HepG2 (cell line): ENCODE results near the gene GRIK4. TPM values are rescaled to one million over a fixed set of nuclear protein-coding genes. Genes with fewer than 3 reads are reported as not detected.

Experiments
- ATAC-seq: fragments of 200-7000 bp; cut with Tn5 transposase; 3 replicates; pipeline ENCODE4 v1.9.1; 2020; ENCODE audit warnings: mild to moderate bottlenecking, moderate library complexity
- BruUV-seq: library from RNA; stranded (reverse); fragments of 400-500 nt; replicated peaks from 2 replicates; lab custom pipeline; 2021; lab: Mats Ljungman, UMichigan
- CTCF ChIA-PET: fragments of 300-600 bp; formaldehyde crosslinking; extraction: SDS; loops from one replicate; lab custom pipeline; 2021; ENCODE audit warnings: low total read pairs, inconsistent platforms, low intra/inter-chr PET ratio; lab: Yijun Ruan, JAX
- POLR2A ChIA-PET: fragments of 350-600 bp; sonication (Branson Sonifier 250); formaldehyde crosslinking; loops from one replicate; lab custom pipeline; 2020; ENCODE audit warnings: antibody characterized with exemption, inconsistent platforms; lab: Yijun Ruan, JAX
- DNase-seq: peaks from one replicate; pipeline ENCODE4 v3.0.0-alpha.2; 2015; ENCODE audit warnings: low spot score
- FAIRE-seq: peaks from 3 replicates; lab custom pipeline; 2011; peaks lifted over from hg19 to GRCh38; lab: Jason Lieb, UNC
- H2AFZ ChIP-seq: one replicate; pipeline ENCODE4 v1.6.1; 2011; ENCODE audit warnings: low read length, inconsistent platforms
- H3K27ac ChIP-seq: fragments of 300-600 bp; 3 replicates; pipeline ENCODE4 v1.8.0; 2011; ENCODE audit warnings: mixed run types, mild to moderate bottlenecking, mixed read lengths, low read length, inconsistent platforms; ENCODE audit not compliant: insufficient read depth; ENCODE audit errors: extremely low read length
- H3K27me3 ChIP-seq, 2 experiments: fragments of 200-600 bp in 1 of 2; 2 replicates in 1 of 2; 3 replicates in 1 of 2; pipeline versions ENCODE4 v1.6.0 to v1.8.0; 2011; ENCODE audit warnings: low read length in 2 of 2, mild to moderate bottlenecking in 2 of 2, moderate library complexity in 2 of 2, inconsistent platforms in 1 of 2; ENCODE audit not compliant: insufficient read depth in 2 of 2, control insufficient read depth in 1 of 2
- H3K36me3 ChIP-seq, 2 experiments: fragments of 200-600 bp in 1 of 2; replicated peaks in 1 of 2; 2 replicates in 1 of 2; 3 replicates in 1 of 2; pipeline versions ENCODE4 v1.5.1 to v1.8.0; 2011; ENCODE audit warnings: low read length in 2 of 2, inconsistent platforms in 1 of 2; ENCODE audit not compliant: insufficient read depth in 2 of 2, control insufficient read depth in 1 of 2
- H3K4me1 ChIP-seq: 2 replicates; pipeline ENCODE4 v1.5.1; 2012; ENCODE audit warnings: low read length, inconsistent platforms; ENCODE audit not compliant: insufficient read depth
- H3K4me2 ChIP-seq: 2 replicates; pipeline ENCODE4 v1.6.0; 2011; ENCODE audit warnings: low read depth, low read length, inconsistent platforms
- H3K4me3 ChIP-seq, 3 experiments: fragments of 200-600 bp in 1 of 3; sonication (generic), shearing (Covaris generic) in 1 of 3; replicated peaks in 1 of 3; 2 replicates each; pipeline ENCODE4 v1.5.1; 2011 to 2016; ENCODE audit warnings: low read length in 3 of 3, inconsistent platforms in 2 of 3, low read depth in 2 of 3, mild to moderate bottlenecking in 2 of 3, control low read depth in 1 of 3, mixed read lengths in 1 of 3; ENCODE audit not compliant: insufficient read depth in 1 of 3
- H3K79me2 ChIP-seq: one replicate; pipeline ENCODE4 v1.6.1; 2011; ENCODE audit warnings: low read length, inconsistent platforms; ENCODE audit not compliant: insufficient read depth
- H3K9ac ChIP-seq: 2 replicates; pipeline ENCODE4 v1.6.0; 2011; ENCODE audit warnings: mild to moderate bottlenecking, low read depth, low read length, inconsistent platforms; ENCODE audit not compliant: insufficient read depth
- H3K9me3 ChIP-seq: 2 replicates; pipeline ENCODE4 v1.5.1; 2012; ENCODE audit warnings: mild to moderate bottlenecking, low read length
- H4K20me1 ChIP-seq: 2 replicates; pipeline ENCODE4 v1.6.0; 2011; ENCODE audit warnings: inconsistent platforms, mild to moderate bottlenecking, low read length, moderate library complexity; ENCODE audit not compliant: insufficient read depth
- CEBPG ChIP-seq: IDR thresholded peaks from 2 replicates; pipeline ENCODE4 v1.6.1; 2016
- GABPB1 ChIP-seq: IDR thresholded peaks from 2 replicates; pipeline ENCODE4 v1.6.1; 2016; ENCODE audit warnings: mild to moderate bottlenecking, missing genetic modification reagents, moderate library complexity, missing compliant biosample characterization
- GPBP1L1 ChIP-seq: sonication (generic); formaldehyde crosslinking; IDR thresholded peaks from 2 replicates; pipeline ENCODE4 v1.5.0; 2020; ENCODE audit warnings: mild to moderate bottlenecking, missing genetic modification reagents
- IKZF4 ChIP-seq: sonication (generic); formaldehyde crosslinking; IDR thresholded peaks from 2 replicates; pipeline ENCODE4 v1.5.1; 2020; ENCODE audit warnings: borderline replicate concordance, mild to moderate bottlenecking, low read depth, missing genetic modification reagents; ENCODE audit errors: not compliant biosample characterization
- MYNN ChIP-seq: sonication (generic); formaldehyde crosslinking; IDR thresholded peaks from 2 replicates; pipeline ENCODE4 v1.4.0; 2020; ENCODE audit warnings: mild to moderate bottlenecking, low read depth, missing genetic modification reagents
- NR2F2 ChIP-seq: IDR thresholded peaks from 2 replicates; pipeline ENCODE4 v1.6.1; 2012; ENCODE audit warnings: low read depth, inconsistent platforms, borderline replicate concordance
- THAP8 ChIP-seq: sonication (generic); formaldehyde crosslinking; IDR thresholded peaks from 2 replicates; pipeline ENCODE4 v1.5.1; 2020; ENCODE audit warnings: missing genetic modification reagents, mild to moderate bottlenecking, borderline replicate concordance
- ZNF354B ChIP-seq: sonication (generic); formaldehyde crosslinking; IDR thresholded peaks from 2 replicates; pipeline ENCODE4 v1.8.0; 2022; ENCODE audit warnings: mild to moderate bottlenecking, missing genetic modification reagents
- ZNF556 ChIP-seq: sonication (generic); formaldehyde crosslinking; IDR thresholded peaks from 2 replicates; pipeline ENCODE4 v1.4.0; 2020; ENCODE audit warnings: mild to moderate bottlenecking, missing genetic modification reagents, borderline replicate concordance
- WGBS: methylation state at CpG from one replicate; pipeline ENCODE4 v1.1.6; 2017; ENCODE audit warnings: low lambda C conversion rate; 5-methylcytosine and 5-hydroxymethylcytosine counted together
- in situ Hi-C: cut with HindIII; loops from 2 replicates; pipeline ENCODE4 v1.10.0; 2017; ENCODE audit warnings: low pct_unique_long_range_greater_than_20kb; ENCODE audit not compliant: extremely low pct_ligation_motif_present
- intact Hi-C: fragments of 100-400 bp; cut with micrococcal nuclease; formaldehyde crosslinking; loops from one replicate; pipeline ENCODE4 v1.10.0; 2022; ENCODE audit not compliant: unreplicated experiment
- polyA plus RNA-seq, 8 experiments: library from polyadenylated mRNA; depleted of rRNA in 3 of 8; stranded (reverse) in 7 of 8; unstranded in 1 of 8; fragments of >200 nt; fragmentation: Illumina TruSeq in 4 of 8; extraction: Trizol in 4 of 8; gene quantifications; 2 replicates each; pipeline versions ENCODE4 v1.2.1 to v1.2.3, GENCODE V29; 2011 to 2016; ENCODE audit warnings: low read depth in 4 of 8, missing spikeins in 1 of 8, mixed read lengths in 1 of 8; ENCODE audit not compliant: insufficient read depth in 1 of 8
- total RNA-seq, 5 experiments: library from RNA; depleted of rRNA; stranded (reverse); fragments of >200 nt; fragmentation: Illumina TruSeq; extraction: Trizol; gene quantifications; 2 replicates each; pipeline ENCODE4 v1.2.3, GENCODE V29; 2016; ENCODE audit warnings: low read depth in 1 of 5

Gene GRIK4
- total and polyA plus RNA-seq, 2 of the 13 experiments (the other 11 are each of a cell fraction or from before 2014, with no cell fraction given) = 0.04 to 0.07 TPM

GRCh38 chr11:120714438-120714837 is 202.9 kb downstream of the GRIK4 start:
- CTCF ChIA-PET = no interaction called here
- POLR2A ChIA-PET = no interaction called here
- DNase-seq (no peak), ATAC-seq (no peak), FAIRE-seq (no peak)
- in situ Hi-C loops = no loop called here
- Histone ChIP-seq H3K4me3 (no peak overlapping the region), H3K27ac (no peak overlapping the region), H3K27me3 (peaks cover 1 to 13% of the 10 kb centered on the region in 2 experiments; a peak in 2 of 5 replicates), H3K9ac (no peak overlapping the region), H3K4me2 (no peak overlapping the region), H3K9me3 (no peaks in the 10 kb centered on the region), H2AFZ (no peak overlapping the region), H3K79me2 (no peaks in the 10 kb centered on the region), H4K20me1 (no peaks in the 10 kb centered on the region), H3K36me3 (no peaks in the 10 kb centered on the region), H3K4me1 (peaks cover 38% of the 10 kb centered on the region)
- intact Hi-C loops = no loop called here
- TF ChIP-seq MYNN (no peak), ZNF354B (CRISPR knock-in tag) (no peak), IKZF4 (CRISPR knock-in tag) (no peak), GPBP1L1 (no peak), ZNF556 (no peak), THAP8 (CRISPR knock-in tag) (no peak), GABPB1 (CRISPR knock-in tag) (no peak), NR2F2 (no peak), CEBPG (no peak)
- 59% methylated on average over 3 of the region's 3 CpGs for WGBS
- no TSS peak for BruUV-seq
